ENCODE measurements around the gene TXNDC11.

DNA sequence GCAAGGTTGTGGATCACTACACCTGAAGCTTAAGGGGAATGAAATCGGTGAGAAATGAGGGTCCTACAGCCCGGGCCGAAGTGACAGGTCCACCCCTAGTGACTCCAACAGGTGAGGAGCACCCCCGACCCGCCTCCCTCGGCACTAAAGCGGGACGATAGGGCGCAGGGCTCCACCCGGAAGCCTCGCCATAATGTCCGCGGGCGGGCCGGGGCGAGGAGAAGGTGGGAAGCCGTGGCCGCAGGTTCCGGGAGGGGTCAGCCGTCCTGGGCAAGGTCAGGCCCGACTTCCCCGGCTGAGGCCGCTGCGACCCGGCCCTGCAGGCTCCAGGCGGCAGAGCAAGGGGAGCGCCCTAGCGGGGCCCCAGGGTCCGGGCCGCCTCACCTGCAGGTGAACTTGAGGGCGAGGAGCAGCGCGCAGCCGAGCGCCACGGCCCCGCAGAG lies 543 bp downstream of the TXNDC11 start:
- TF ChIP-seq CTCF (IDR thresholded peaks at IDR 0.05): no peak
- no peak for TF ChIP-seq POLR2A (IDR thresholded peaks at IDR 0.05)
